ENCODE data around the gene NECAB2. TPM values are rescaled to one million over a fixed set of nuclear protein-coding genes. Genes with fewer than 3 reads are reported as not detected.

Gene NECAB2
- total and polyA plus RNA-seq, 8 donors, result 0.46 to 11.2 (median 1.7) TPM; not detected in 3

- no peak overlapping the region for H3K27ac ChIP-seq
- peaks cover 0 to 11% (median 9%) of the 10 kb centered on the region in 4 donors for H3K9me3 ChIP-seq
- 78 to 92% (median 81%) methylated on average over 10 to 17 of the region's 17 CpGs for WGBS, 5 donors
- H3K36me3 ChIP-seq, result no peaks in the 10 kb centered on the region
- H3K4me1 ChIP-seq, result no peaks in the 10 kb centered on the region
- TF ChIP-seq EP300 (IDR thresholded peaks at IDR 0.05) (no peak), POLR2A (IDR thresholded peaks at IDR 0.05) (no peak)
- H3K27me3 ChIP-seq, result peaks cover 0 to 28% (median 0%) of the 10 kb centered on the region in 3 donors
- intact Hi-C loops (cut with DNase I; ENCODE audit: low total_unique reads), result no loop called here
- no peak overlapping the region for H3K4me3 ChIP-seq
- DNase-seq, result no peak
Measured at GRCh38 chr16:84031556-84031955, 63.5 kb downstream of the NECAB2 start.

GRCh38 chr16:84032458-84033178, 64.6 kb downstream of the NECAB2 start:
- H3K4me1 ChIP-seq, result no peaks in the 10 kb centered on the region
- peaks cover 0 to 28% (median 0%) of the 10 kb centered on the region in 3 donors for H3K27me3 ChIP-seq
- DNase-seq, result no peak
- peaks cover 0 to 12% (median 11%) of the 10 kb centered on the region in 4 donors for H3K9me3 ChIP-seq
- H3K27ac ChIP-seq, result no peak overlapping the region
- H3K4me3 ChIP-seq, result no peak overlapping the region
- H3K36me3 ChIP-seq, result no peaks in the 10 kb centered on the region
- intact Hi-C loops (cut with DNase I; ENCODE audit: low total_unique reads), result no loop called here
- WGBS, 5 donors, result 61 to 69% (median 65%) methylated on average over 14 to 15 of the region's 15 CpGs
- TF ChIP-seq CTCF (IDR thresholded peaks at IDR 0.05) (no peak), EP300 (IDR thresholded peaks at IDR 0.05) (no peak), POLR2AphosphoS5 (IDR thresholded peaks at IDR 0.05) (no peak), POLR2A (IDR thresholded peaks at IDR 0.05) (no peak)

- DNase-seq, result no peak
- peaks cover 0 to 21% (median 0%) of the 10 kb centered on the region in 3 donors for H3K27me3 ChIP-seq
- WGBS, 5 donors, result 76 to 82% (median 78%) methylated on average over 20 to 25 of the region's 25 CpGs
- peaks cover 0 to 12% (median 11%) of the 10 kb centered on the region in 4 donors for H3K9me3 ChIP-seq
- H3K4me3 ChIP-seq, result no peak overlapping the region
- TF ChIP-seq POLR2A (IDR thresholded peaks at IDR 0.05), result no peak
- TF ChIP-seq EP300 (IDR thresholded peaks at IDR 0.05), result no peak
- TF ChIP-seq CTCF (IDR thresholded peaks at IDR 0.05), result no peak
- TF ChIP-seq POLR2AphosphoS5 (IDR thresholded peaks at IDR 0.05), result no peak
- intact Hi-C loops (cut with DNase I; ENCODE audit: low total_unique reads), result no loop called here
- no peaks in the 10 kb centered on the region for H3K4me1 ChIP-seq
- no peak overlapping the region for H3K27ac ChIP-seq
- no peaks in the 10 kb centered on the region for H3K36me3 ChIP-seq
Measured at GRCh38 chr16:84033251-84034195, 65.5 kb downstream of the NECAB2 start.

- TF ChIP-seq EP300 (IDR thresholded peaks at IDR 0.05) (no peak), POLR2A (IDR thresholded peaks at IDR 0.05) (no peak), POLR2AphosphoS5 (IDR thresholded peaks at IDR 0.05) (no peak), CTCF (IDR thresholded peaks at IDR 0.05) (no peak)
- Histone ChIP-seq H3K36me3 (no peaks in the 10 kb centered on the region), H3K4me1 (no peaks in the 10 kb centered on the region), H3K4me3 (no peak overlapping the region), H3K9me3 (peaks cover 0 to 12% (median 11%) of the 10 kb centered on the region in 4 donors), H3K27me3 (peaks cover 0 to 13% (median 0%) of the 10 kb centered on the region in 3 donors), H3K27ac (no peak overlapping the region)
- intact Hi-C loops (cut with DNase I; ENCODE audit: low total_unique reads), result no loop called here
- WGBS, 5 donors, result 83 to 92% (median 91%) methylated on average over 12 of the region's 12 CpGs
- no peak for DNase-seq
Measured at GRCh38 chr16:84034516-84034915, 66.5 kb downstream of the NECAB2 start.

Data from stomach (tissue), 9 donors.